ENCODE measurements around the gene NTNG1. TPM values are rescaled to one million over a fixed set of nuclear protein-coding genes. Genes with fewer than 3 reads are reported as not detected.
"Not testable (repeated sequence)": the region's sequence is repeated elsewhere in the genome, so short reads cannot be mapped to it uniquely, and the experiment has no call there.

The NTNG1 gene
- total RNA-seq, 1 donor from 2014 or later: 0.57 TPM

GRCh38 chr1:107141491-107142126, 770 bp downstream of the NTNG1 start:
- ATAC-seq (peak; percentile 29), DNase-seq (peak; percentile 36)
- intact Hi-C loops (cut with micrococcal nuclease): no loop called here

- intact Hi-C loops (cut with micrococcal nuclease): no loop called here
- DNase-seq: no peak
- ATAC-seq: peak; percentile 47
These were observed 1.3 kb downstream of the NTNG1 start for GRCh38 chr1:107142140-107142542.

GRCh38 chr1:107142666-107143065, 1.8 kb downstream of the NTNG1 start:
- DNase-seq: no peak
- ATAC-seq: no peak
- intact Hi-C loops (cut with micrococcal nuclease): no loop called here

GRCh38 chr1:107145637-107146036, 4.8 kb downstream of the NTNG1 start:
- DNase-seq (no peak), ATAC-seq (no peak)
- intact Hi-C loops (cut with micrococcal nuclease): no loop called here

GRCh38 chr1:107147843-107148242, 7.0 kb downstream of the NTNG1 start:
- intact Hi-C loops (cut with micrococcal nuclease): no loop called here
- ATAC-seq: no peak
- DNase-seq: no peak

GRCh38 chr1:107149946-107150345, 9.1 kb downstream of the NTNG1 start:
- ATAC-seq (no peak), DNase-seq (no peak)
- intact Hi-C loops (cut with micrococcal nuclease): no loop called here

- no peak for DNase-seq
These were observed 10.5 kb downstream of the NTNG1 start for GRCh38 chr1:107151295-107151694.

GRCh38 chr1:107152395-107152794, 11.6 kb downstream of the NTNG1 start:
- no peak for ATAC-seq
- intact Hi-C loops (cut with micrococcal nuclease): no loop called here
- no peak for DNase-seq

More at GRCh38 chr1:107151295-107151694, 10.5 kb downstream of the NTNG1 start:
- intact Hi-C loops (cut with micrococcal nuclease): no loop called here
- ATAC-seq: no peak

GRCh38 chr1:107153014-107153413, 12.2 kb downstream of the NTNG1 start:
- no peak for DNase-seq
- no peak for ATAC-seq
- intact Hi-C loops (cut with micrococcal nuclease): no loop called here

GRCh38 chr1:107158496-107158895, 17.7 kb downstream of the NTNG1 start:
- DNase-seq: no peak
- intact Hi-C loops (cut with micrococcal nuclease): no loop called here
- no peak for ATAC-seq

GRCh38 chr1:107158991-107159390, 18.2 kb downstream of the NTNG1 start:
- DNase-seq: no peak
- ATAC-seq: no peak

GRCh38 chr1:107162745-107163144, 21.9 kb downstream of the NTNG1 start:
- DNase-seq (no peak), ATAC-seq (no peak)
- intact Hi-C loops (cut with micrococcal nuclease): no loop called here

More at GRCh38 chr1:107158991-107159390, 18.2 kb downstream of the NTNG1 start:
- intact Hi-C loops (cut with micrococcal nuclease): no loop called here

GRCh38 chr1:107164901-107165300, 24.1 kb downstream of the NTNG1 start:
- intact Hi-C loops (cut with micrococcal nuclease); ATAC-seq; DNase-seq: not testable (repeated sequence)

GRCh38 chr1:107169615-107170014, 28.8 kb downstream of the NTNG1 start:
- intact Hi-C loops (cut with micrococcal nuclease): no loop called here
- ATAC-seq (no peak), DNase-seq (no peak)

GRCh38 chr1:107171333-107171732, 30.5 kb downstream of the NTNG1 start:
- intact Hi-C loops (cut with micrococcal nuclease): no loop called here
- DNase-seq (no peak), ATAC-seq (no peak)

GRCh38 chr1:107172450-107173170, 31.8 kb downstream of the NTNG1 start:
- ATAC-seq: no peak
- no peak for DNase-seq
- intact Hi-C loops (cut with micrococcal nuclease): no loop called here

- intact Hi-C loops (cut with micrococcal nuclease): no loop called here
- no peak for DNase-seq
- ATAC-seq: no peak
These were observed 34.5 kb downstream of the NTNG1 start for GRCh38 chr1:107175102-107175909.

GRCh38 chr1:107181253-107181969, 40.6 kb downstream of the NTNG1 start:
- DNase-seq (no peak), ATAC-seq (no peak)
- intact Hi-C loops (cut with micrococcal nuclease): no loop called here

- DNase-seq: no peak
- ATAC-seq: no peak
- intact Hi-C loops (cut with micrococcal nuclease): no loop called here
These were observed 42.2 kb downstream of the NTNG1 start for GRCh38 chr1:107183011-107183410.
